OCI-LY7 (cell line): ENCODE measurements around the gene PRPF40A. TPM values are rescaled to one million over a fixed set of nuclear protein-coding genes. Genes with fewer than 3 reads are reported as not detected.
A peak's percentile ranks its signal among the peaks of the same experiment; 100 is the strongest.
"Not testable (repeated sequence)": the region's sequence is repeated elsewhere in the genome, so short reads cannot be mapped to it uniquely, and the experiment has no call there.

ENCODE experiments used
- BruUV-seq: library from RNA; stranded (reverse); fragments of 400-500 nt; replicated peaks from 2 replicates; lab custom pipeline; 2021; lab: Mats Ljungman, UMichigan
- CTCF ChIA-PET: fragments of 300-600 bp; sonication (Branson Sonifier 250); formaldehyde crosslinking; loops from one replicate; lab custom pipeline; 2022; ENCODE audit warnings: antibody characterized with exemption; ENCODE audit not compliant: unreplicated experiment; lab: Charles Lee
- POLR2A ChIA-PET: fragments of 300-600 bp; sonication (Branson Sonifier 250); formaldehyde crosslinking; loops from one replicate; lab custom pipeline; 2022; ENCODE audit warnings: antibody characterized with exemption; lab: Charles Lee
- DNase-seq: peaks from one replicate; pipeline ENCODE4 v3.0.0-alpha.2; 2015; ENCODE audit warnings: low spot score
- H2AFZ ChIP-seq: fragments of 200-600 bp; sonication (generic), shearing (Covaris generic); 2 replicates; pipeline ENCODE4 v1.6.1; 2014; ENCODE audit warnings: mild to moderate bottlenecking, antibody characterized with exemption, low read length, moderate library complexity
- H3K27ac ChIP-seq: fragments of 200-600 bp; sonication (generic); 2 replicates; pipeline ENCODE4 v1.5.1; 2014; ENCODE audit warnings: mixed run types, low read depth, mild to moderate bottlenecking, moderate library complexity, low read length, inconsistent platforms; ENCODE audit not compliant: poor library complexity, severe bottlenecking
- H3K36me3 ChIP-seq: fragments of 200-600 bp; sonication (generic); 2 replicates; pipeline ENCODE4 v1.6.1; 2014; ENCODE audit warnings: mild to moderate bottlenecking, antibody characterized with exemption, low read length, moderate library complexity, mixed read lengths; ENCODE audit not compliant: insufficient read depth
- H3K4me1 ChIP-seq: fragments of 200-600 bp; sonication (generic); 2 replicates; pipeline ENCODE4 v1.5.1; 2014; ENCODE audit warnings: mild to moderate bottlenecking, low read length; ENCODE audit not compliant: insufficient read depth, poor library complexity, severe bottlenecking
- H3K4me2 ChIP-seq: fragments of 200-600 bp; sonication (generic); 2 replicates; pipeline ENCODE4 v1.6.1; 2014; ENCODE audit warnings: mild to moderate bottlenecking, low read length
- H3K4me3 ChIP-seq: fragments of 200-600 bp; sonication (generic); 2 replicates; pipeline ENCODE4 v1.5.1; 2014; ENCODE audit warnings: mild to moderate bottlenecking, low read depth, low read length; ENCODE audit not compliant: poor library complexity, severe bottlenecking
- H3K79me2 ChIP-seq: fragments of 200-600 bp; sonication (generic); 2 replicates; pipeline ENCODE4 v1.6.1; 2016; ENCODE audit warnings: low read depth, mild to moderate bottlenecking, low read length, moderate library complexity, mixed read lengths; ENCODE audit not compliant: insufficient read depth
- H3K9me2 ChIP-seq: fragments of 200-600 bp; sonication (generic); 2 replicates; pipeline ENCODE4 v1.6.1; 2016; ENCODE audit warnings: mild to moderate bottlenecking, low read length, mixed read lengths; ENCODE audit not compliant: insufficient read depth
- H3K9me3 ChIP-seq: fragments of 200-600 bp; sonication (generic); 2 replicates; pipeline ENCODE4 v1.6.1; 2014; ENCODE audit warnings: mild to moderate bottlenecking, mixed run types, low read length, mixed read lengths
- H4K20me1 ChIP-seq: fragments of 200-600 bp; sonication (generic); 2 replicates; pipeline ENCODE4 v1.6.1; 2014; ENCODE audit warnings: mild to moderate bottlenecking, antibody characterized with exemption, low read length, moderate library complexity, mixed read lengths; ENCODE audit not compliant: insufficient read depth
- EZH2phosphoT487 ChIP-seq: fragments of 200-600 bp; sonication (generic); IDR thresholded peaks from 2 replicates; pipeline ENCODE4 v1.6.1; 2018; ENCODE audit warnings: low read depth, borderline replicate concordance, mild to moderate bottlenecking, mixed run types, antibody characterized with exemption, low read length, moderate library complexity, mixed read lengths
- intact Hi-C: fragments of 100-400 bp; cut with micrococcal nuclease; formaldehyde crosslinking; loops from one replicate; pipeline ENCODE4 v1.10.0; 2022; ENCODE audit not compliant: unreplicated experiment
- total RNA-seq, 2 experiments: library from RNA; depleted of rRNA in 1 of 2; stranded (reverse); fragments of >200 nt in 1 of 2; shearing (Covaris generic) in 1 of 2; gene quantifications; 2 replicates each; pipeline ENCODE4 v1.2.3, GENCODE V29; 2014 to 2022
- TF ChIP-seq, protein P1 (sequence below): fragments of 200-600 bp; sonication (generic); conservative IDR thresholded peaks from 2 replicates; pipeline ENCODE4 v1.5.1; 2014; ENCODE audit warnings: mild to moderate bottlenecking, antibody characterized with exemption, low read length, moderate library complexity, mixed read lengths

PRPF40A gene
- total RNA-seq, 2 experiments from 2014 or later = 156 to 177 TPM

DNA sequence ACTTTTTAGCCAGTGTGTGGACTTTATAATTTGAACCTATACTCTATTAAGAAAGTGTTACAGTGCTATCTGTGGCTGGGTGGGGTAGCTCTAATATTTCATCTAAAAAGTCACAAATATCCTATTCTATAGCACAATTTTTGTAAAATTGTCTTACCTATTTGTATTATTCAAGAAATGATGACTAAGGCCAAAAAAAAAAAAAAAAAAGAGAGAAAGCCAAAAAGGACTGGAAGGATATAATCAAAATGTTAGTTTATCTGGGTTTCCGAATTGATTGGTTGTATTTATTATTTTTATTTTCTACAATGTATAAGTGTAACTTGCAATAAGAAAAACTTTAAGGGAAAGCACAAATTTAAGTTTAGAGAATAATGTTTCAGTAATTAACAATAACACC, 6.7 kb upstream of the PRPF40A start:
- Histone ChIP-seq H2AFZ (no peak overlapping the region), H3K9me2 (no peaks in the 10 kb centered on the region), H3K4me2 (no peak overlapping the region), H4K20me1 (peaks cover 51% of the 10 kb centered on the region), H3K9me3 (0 out of 2 replicates have a peak, but pooled peaks cover 3% of the 10 kb centered on the region), H3K79me2 (peaks cover 96% of the 10 kb centered on the region), H3K4me3 (no peak overlapping the region), H3K27ac (no peak overlapping the region), H3K4me1 (peaks cover 27% of the 10 kb centered on the region), H3K36me3 (peaks cover 92% of the 10 kb centered on the region)
- ChIA-PET POLR2A (interaction anchor here (0.6 to 0.7 kb wide), 2 partner anchors 30 to 1250 kb away, joined by 3 to 6 read pairs; no protein-coding TSS in a partner anchor), CTCF (no interaction called here)
- BruUV-seq = no TSS peak
- intact Hi-C loops = no loop called here
- TF ChIP-seq, protein P1, sequence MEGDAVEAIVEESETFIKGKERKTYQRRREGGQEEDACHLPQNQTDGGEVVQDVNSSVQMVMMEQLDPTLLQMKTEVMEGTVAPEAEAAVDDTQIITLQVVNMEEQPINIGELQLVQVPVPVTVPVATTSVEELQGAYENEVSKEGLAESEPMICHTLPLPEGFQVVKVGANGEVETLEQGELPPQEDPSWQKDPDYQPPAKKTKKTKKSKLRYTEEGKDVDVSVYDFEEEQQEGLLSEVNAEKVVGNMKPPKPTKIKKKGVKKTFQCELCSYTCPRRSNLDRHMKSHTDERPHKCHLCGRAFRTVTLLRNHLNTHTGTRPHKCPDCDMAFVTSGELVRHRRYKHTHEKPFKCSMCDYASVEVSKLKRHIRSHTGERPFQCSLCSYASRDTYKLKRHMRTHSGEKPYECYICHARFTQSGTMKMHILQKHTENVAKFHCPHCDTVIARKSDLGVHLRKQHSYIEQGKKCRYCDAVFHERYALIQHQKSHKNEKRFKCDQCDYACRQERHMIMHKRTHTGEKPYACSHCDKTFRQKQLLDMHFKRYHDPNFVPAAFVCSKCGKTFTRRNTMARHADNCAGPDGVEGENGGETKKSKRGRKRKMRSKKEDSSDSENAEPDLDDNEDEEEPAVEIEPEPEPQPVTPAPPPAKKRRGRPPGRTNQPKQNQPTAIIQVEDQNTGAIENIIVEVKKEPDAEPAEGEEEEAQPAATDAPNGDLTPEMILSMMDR = no peak
- DNase-seq = no peak

GRCh38 chr2:152722639-152723038, 5.4 kb upstream of the PRPF40A start:
- H3K27ac ChIP-seq, BruUV-seq, DNase-seq, H3K9me2 ChIP-seq, CTCF ChIA-PET, H3K4me3 ChIP-seq, H3K4me2 ChIP-seq, H2AFZ ChIP-seq, intact Hi-C loops, H3K9me3 ChIP-seq: not testable (repeated sequence)
- Histone ChIP-seq H3K79me2 (peaks cover 89% of the 10 kb centered on the region), H4K20me1 (peaks cover 47% of the 10 kb centered on the region), H3K36me3 (peaks cover 79% of the 10 kb centered on the region), H3K4me1 (peaks cover 27% of the 10 kb centered on the region)
- POLR2A ChIA-PET = interaction anchor here (0.8 to 1.0 kb wide), 3 partner anchors 8 to 10 kb away, joined by 3 read pairs; no protein-coding TSS in a partner anchor

DNA sequence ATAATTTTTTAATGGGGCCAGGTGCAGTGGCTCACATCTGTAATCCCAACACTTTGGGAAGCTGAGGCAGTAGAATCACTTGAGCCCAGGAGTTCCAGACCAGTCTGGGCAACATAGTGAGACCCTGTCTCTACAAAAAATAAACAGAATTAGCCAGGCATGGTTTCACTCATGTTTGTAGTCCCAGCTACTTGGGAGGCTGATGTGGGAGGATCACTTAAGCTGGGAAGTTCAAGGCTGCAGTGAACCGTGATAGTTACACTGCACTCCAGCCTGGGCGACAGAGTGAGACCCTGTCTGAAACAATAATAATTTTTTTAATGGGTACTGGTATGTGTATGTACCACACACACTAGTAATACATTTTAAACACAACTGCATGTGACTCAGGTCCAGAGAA, 3.5 kb upstream of the PRPF40A start:
- H3K36me3 ChIP-seq = peaks cover 63% of the 10 kb centered on the region
- CTCF ChIA-PET = interaction anchor here (1.2 kb wide), 1 partner anchor 9 kb away, joined by 3 read pairs; no protein-coding TSS in a partner anchor
- H3K4me1 ChIP-seq = peaks cover 27% of the 10 kb centered on the region
- peaks cover 85% of the 10 kb centered on the region for H3K79me2 ChIP-seq
- peaks cover 57% of the 10 kb centered on the region for H4K20me1 ChIP-seq
- BruUV-seq = no TSS peak
- H3K9me3 ChIP-seq = 0 out of 2 replicates have a peak, but pooled peaks cover 3% of the 10 kb centered on the region
- H3K27ac ChIP-seq = no peak overlapping the region
- intact Hi-C loops = no loop called here
- no peak overlapping the region for H2AFZ ChIP-seq
- no peak for DNase-seq
- POLR2A ChIA-PET = interaction anchor here (0.7 to 1.8 kb wide), 4 partner anchors 9 to 39 kb away, joined by 3 to 9 read pairs (median 4); no protein-coding TSS in a partner anchor
- H3K4me2 ChIP-seq = peak overlapping the region; percentile 88
- TF ChIP-seq EZH2phosphoT487 = no peak
- TF ChIP-seq, protein P1 = no peak
- H3K4me3 ChIP-seq = peak overlapping the region; percentile 76
- H3K9me2 ChIP-seq = no peaks in the 10 kb centered on the region
